HG02852 (cell line): ENCODE results near the gene LDB2.
A peak's percentile ranks its signal among the peaks of the same experiment; 100 is the strongest.

Experiments used
- ATAC-seq: cut with Tn5 transposase; IDR thresholded peaks from one replicate; pipeline ENCODE4 v1.9.1; 2021; ENCODE audit warnings: mild to moderate bottlenecking, moderate library complexity; ENCODE audit not compliant: unreplicated experiment

Gene LDB2

DNA sequence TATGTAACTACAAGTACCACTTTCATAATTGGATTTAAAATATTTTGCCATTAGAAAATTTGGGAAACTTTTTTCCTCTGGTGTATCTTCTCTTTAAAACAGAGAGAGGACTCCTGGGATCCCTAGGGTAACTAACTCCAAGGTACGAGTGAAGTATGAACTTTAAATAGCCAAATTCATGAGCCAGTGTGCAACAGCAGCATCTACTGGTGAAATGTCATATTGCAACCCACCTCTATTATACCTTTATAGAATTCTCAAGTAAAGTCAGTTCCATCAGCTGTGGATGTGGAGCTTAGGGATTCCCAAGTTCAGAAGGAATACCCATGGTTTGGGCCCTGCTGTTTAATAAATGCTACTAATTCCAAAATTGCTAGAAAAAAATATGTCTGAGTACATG lies 389.5 kb downstream of the LDB2 start:
- no peak for ATAC-seq

GRCh38 chr4:16505726-16506125 lies 392.7 kb downstream of the LDB2 start:
- ATAC-seq: no peak

- no peak for ATAC-seq
Observed at GRCh38 chr4:16505267-16505666, 393.2 kb downstream of the LDB2 start.

- no peak for ATAC-seq
Observed at GRCh38 chr4:16503421-16504100, 394.9 kb downstream of the LDB2 start.

DNA sequence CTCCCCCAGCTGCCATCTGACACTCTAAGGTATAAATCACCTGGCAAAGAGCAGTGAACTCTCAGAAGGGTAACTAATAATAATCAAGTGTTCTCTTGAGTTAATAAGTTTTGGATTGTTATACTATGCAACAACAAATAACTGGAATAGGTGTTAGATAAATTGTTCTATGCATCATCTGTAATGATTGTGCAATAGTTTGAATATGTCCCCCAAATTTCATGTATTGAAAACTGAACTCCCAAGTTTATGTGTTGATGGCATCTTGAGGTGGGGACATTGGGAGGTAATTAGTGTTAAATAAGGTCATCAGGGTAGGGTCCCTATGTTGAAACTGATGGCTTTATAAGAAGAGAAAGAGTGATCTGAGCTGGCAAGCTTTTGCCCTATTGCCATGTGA lies 399.5 kb downstream of the LDB2 start:
- no peak for ATAC-seq

DNA sequence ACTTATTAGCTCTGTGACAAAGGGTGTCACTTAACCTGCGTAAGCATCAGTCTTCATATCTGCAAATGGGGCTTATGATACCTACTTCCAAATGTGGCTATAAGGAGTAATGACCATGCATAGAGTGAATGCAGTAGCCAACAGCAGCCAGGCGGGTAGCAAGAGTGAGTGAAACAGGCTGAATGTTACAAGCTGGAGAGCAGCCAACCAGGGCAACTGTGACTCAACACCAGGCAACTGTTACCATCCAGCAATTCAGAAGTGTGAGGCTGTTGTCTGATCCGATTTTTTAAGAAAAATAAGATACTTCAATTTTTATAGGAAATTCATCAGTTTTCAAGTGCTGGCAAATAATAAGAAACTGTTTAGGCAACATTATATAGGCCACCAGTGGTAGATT lies 401.9 kb downstream of the LDB2 start:
- no peak for ATAC-seq

- ATAC-seq: no peak
Observed at GRCh38 chr4:16492872-16493271, 405.6 kb downstream of the LDB2 start.

- no peak for ATAC-seq
Observed at GRCh38 chr4:16489226-16489625, 409.2 kb downstream of the LDB2 start.

- ATAC-seq: no peak
Observed at GRCh38 chr4:16488084-16488483, 410.4 kb downstream of the LDB2 start.

GRCh38 chr4:16484711-16485110 lies 413.7 kb downstream of the LDB2 start:
- no peak for ATAC-seq

DNA sequence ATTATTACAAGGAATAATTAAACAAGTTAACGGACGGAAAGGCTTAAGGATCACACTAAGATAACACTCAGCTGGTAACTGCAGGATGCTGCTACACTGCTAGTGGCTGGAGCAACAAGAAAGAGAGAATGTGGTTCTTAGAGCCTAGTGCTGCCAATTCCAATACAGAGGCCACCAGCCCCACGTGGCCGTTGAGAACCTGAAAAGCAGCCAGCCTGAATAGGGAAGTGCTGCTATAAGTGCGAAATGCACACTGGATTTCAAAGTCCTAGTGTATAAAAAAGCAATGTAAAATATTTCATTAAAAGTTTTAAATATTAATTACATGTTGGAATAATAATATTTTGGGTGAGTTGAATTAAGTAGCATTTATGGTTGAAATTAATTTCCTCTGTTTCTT lies 414.9 kb downstream of the LDB2 start:
- no peak for ATAC-seq

GRCh38 chr4:16480011-16480410 lies 418.4 kb downstream of the LDB2 start:
- no peak for ATAC-seq

- no peak for ATAC-seq
Observed at GRCh38 chr4:16472537-16472936, 425.9 kb downstream of the LDB2 start.

GRCh38 chr4:16467061-16467460 lies 431.4 kb downstream of the LDB2 start:
- peak; percentile 48 for ATAC-seq

GRCh38 chr4:16466581-16466980 lies 431.9 kb downstream of the LDB2 start:
- no peak for ATAC-seq

DNA sequence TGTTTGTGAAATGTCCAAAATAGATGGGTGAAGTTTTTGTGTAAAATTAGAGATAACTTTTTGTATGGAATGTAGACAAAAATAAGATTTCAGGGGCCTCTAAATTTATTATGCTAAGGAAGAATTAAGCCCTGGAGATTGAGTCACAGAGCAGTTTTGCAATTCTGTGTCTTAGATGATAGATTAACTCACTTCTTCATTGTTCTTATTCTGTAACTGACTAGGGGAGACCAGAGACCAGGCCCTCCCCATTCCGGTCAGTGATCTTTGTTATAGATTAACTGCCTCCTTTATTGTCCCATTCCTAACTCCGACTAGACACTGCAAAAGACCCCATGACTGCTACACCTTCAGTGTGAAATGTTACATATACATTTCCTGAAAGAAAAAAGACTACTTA lies 433.8 kb downstream of the LDB2 start:
- no peak for ATAC-seq

DNA sequence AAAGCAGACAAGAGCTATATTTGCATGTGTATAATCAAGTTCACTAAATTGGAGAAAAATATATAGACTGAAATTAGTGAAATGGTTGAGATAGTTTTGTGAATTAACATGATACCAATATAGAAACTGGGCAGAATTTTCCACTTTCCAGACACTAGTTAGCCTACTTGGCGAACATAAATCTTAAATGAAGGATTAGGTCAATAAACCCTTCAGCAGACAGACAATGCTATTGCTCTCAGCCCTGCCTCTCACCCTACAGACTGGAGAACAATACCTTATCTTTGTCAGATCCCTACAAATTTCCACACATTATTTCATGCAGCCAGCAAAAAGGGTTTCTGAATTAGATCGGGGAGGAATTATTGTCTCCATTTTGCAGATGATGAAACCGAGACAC lies 435.8 kb downstream of the LDB2 start:
- ATAC-seq: no peak

- no peak for ATAC-seq
Observed at GRCh38 chr4:16461362-16461761, 437.1 kb downstream of the LDB2 start.

GRCh38 chr4:16457944-16458343 lies 440.5 kb downstream of the LDB2 start:
- ATAC-seq: no peak
